Endodermal cell (in vitro differentiated cells): ENCODE measurements around the gene ZNF462. TPM values are rescaled to one million over a fixed set of nuclear protein-coding genes. Genes with fewer than 3 reads are reported as not detected.

Experiments
- DNase-seq: peaks from one replicate; pipeline ENCODE4 v3.0.0-alpha.2; 2017
- H3K27ac ChIP-seq: 2 replicates; pipeline ENCODE4 v1.5.1; 2013; ENCODE audit warnings: mild to moderate bottlenecking, low read depth, low read length, moderate library complexity
- H3K27me3 ChIP-seq: 2 replicates; pipeline ENCODE4 v1.6.1; 2013; ENCODE audit warnings: mild to moderate bottlenecking, low read length, moderate library complexity; ENCODE audit not compliant: insufficient read depth, control insufficient read depth, poor library complexity, severe bottlenecking
- H3K36me3 ChIP-seq: 2 replicates; pipeline ENCODE4 v1.7.0; 2013; ENCODE audit warnings: mild to moderate bottlenecking, low read length, moderate library complexity; ENCODE audit not compliant: control insufficient read depth, insufficient read depth
- H3K4me1 ChIP-seq: one replicate; pipeline ENCODE4 v1.7.0; 2013; ENCODE audit warnings: low read length; ENCODE audit not compliant: control insufficient read depth, insufficient read depth
- H3K4me3 ChIP-seq: 2 replicates; pipeline ENCODE4 v1.5.1; 2013; ENCODE audit warnings: mild to moderate bottlenecking, low read length, moderate library complexity
- H3K9ac ChIP-seq: 2 replicates; pipeline ENCODE4 v1.6.1; 2013; ENCODE audit warnings: mild to moderate bottlenecking, low read length, moderate library complexity; ENCODE audit not compliant: poor library complexity, severe bottlenecking; ENCODE audit errors: extremely low read depth
- H3K9me3 ChIP-seq: 2 replicates; pipeline ENCODE4 v1.6.1; 2013; ENCODE audit warnings: mild to moderate bottlenecking, low read length, moderate library complexity; ENCODE audit not compliant: control insufficient read depth
- H3K27ac Mint-ChIP-seq: 2 replicates; pipeline ENCODE4 v1.8.0; 2020; ENCODE audit warnings: mixed read lengths
- H3K27me3 Mint-ChIP-seq: 2 replicates; pipeline ENCODE4 v1.8.0; 2021; ENCODE audit warnings: mild to moderate bottlenecking, mixed read lengths; ENCODE audit not compliant: insufficient read depth
- H3K36me3 Mint-ChIP-seq: 2 replicates; pipeline ENCODE4 v1.8.0; 2020; ENCODE audit warnings: low read depth, mixed read lengths
- H3K4me1 Mint-ChIP-seq: 2 replicates; pipeline ENCODE4 v1.8.0; 2020; ENCODE audit warnings: mixed read lengths
- H3K4me3 Mint-ChIP-seq: 2 replicates; pipeline ENCODE4 v1.8.0; 2020; ENCODE audit warnings: mild to moderate bottlenecking, moderate library complexity, mixed read lengths
- H3K9me3 Mint-ChIP-seq: 2 replicates; pipeline ENCODE4 v1.8.0; 2020; ENCODE audit warnings: mild to moderate bottlenecking, mixed read lengths
- CTCF ChIP-seq: fragments of 200-600 bp; sonication (generic); conservative IDR thresholded peaks from 2 replicates; pipeline ENCODE4 v1.5.0; 2021; ENCODE audit warnings: antibody characterized with exemption, mild to moderate bottlenecking
- WGBS, 2 experiments: methylation state at CpG; one replicate each; pipeline versions ENCODE4 v1.1.5 to v1.1.7; 2013; ENCODE audit warnings: missing lambda C conversion rate in 2 of 2, mixed read lengths in 1 of 2; ENCODE audit not compliant: insufficient coverage in 1 of 2, insufficient read length in 1 of 2; 5-methylcytosine and 5-hydroxymethylcytosine counted together
- total RNA-seq, 2 donors: library from RNA; stranded (reverse); fragmentation: NEBNext Ultra II Directional in 1 of 2; extraction: Animal tissue kit (Norgen Biotek cat#: 25700) in 1 of 2; gene quantifications; 2 replicates in 1 of 2; 3 replicates in 1 of 2; pipeline ENCODE4 v1.2.1, GENCODE V29; 2021

ZNF462 gene
- total RNA-seq, 2 donors from 2014 or later: 68.2 to 88.4 TPM

GRCh38 chr9:106921341-106921899 lies 58.5 kb downstream of the ZNF462 start:
- peaks cover 52% of the 10 kb centered on the region for H3K36me3 ChIP-seq
- H3K9me3 ChIP-seq: no peaks in the 10 kb centered on the region
- H3K27ac ChIP-seq: peak overlapping the region; percentile 97
- H3K27me3 ChIP-seq: no peaks in the 10 kb centered on the region
- 65 to 72% methylated on average over 3 of the region's 3 CpGs for WGBS, 2 experiments
- no peak for TF ChIP-seq CTCF
- peaks cover 27% of the 10 kb centered on the region for H3K4me1 Mint-ChIP-seq
- peaks cover 18% of the 10 kb centered on the region for H3K4me1 ChIP-seq
- H3K4me3 Mint-ChIP-seq: peak overlapping the region; percentile 19
- peak; percentile 60 for DNase-seq
- H3K36me3 Mint-ChIP-seq: peaks cover 51% of the 10 kb centered on the region
- H3K27me3 Mint-ChIP-seq: no peaks in the 10 kb centered on the region
- H3K4me3 ChIP-seq: peak overlapping the region; percentile 72
- peak overlapping the region; percentile 39 for H3K9ac ChIP-seq
- no peaks in the 10 kb centered on the region for H3K9me3 Mint-ChIP-seq
- peak overlapping the region; percentile 96 for H3K27ac Mint-ChIP-seq

DNA sequence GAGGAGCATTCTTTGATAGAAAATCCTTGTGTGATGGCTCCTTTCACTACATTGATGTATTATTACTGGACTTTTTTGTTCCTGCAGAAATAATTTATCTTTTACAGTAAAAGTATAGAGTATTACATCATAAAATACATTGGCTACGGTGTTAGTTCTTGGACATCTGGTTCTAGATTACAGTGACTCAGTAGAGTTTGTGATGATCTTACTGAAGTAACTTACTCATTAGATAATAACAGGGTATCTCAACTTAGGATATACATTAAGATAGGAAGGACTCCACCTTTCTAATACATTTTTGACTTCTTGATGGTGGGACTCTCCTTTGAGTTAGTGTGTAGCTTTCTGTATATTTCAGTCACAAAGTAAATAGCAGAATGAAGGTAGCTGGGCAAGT lies 59.1 kb downstream of the ZNF462 start:
- TF ChIP-seq CTCF: no peak
- no peak overlapping the region for H3K27ac Mint-ChIP-seq
- Histone ChIP-seq H3K4me1 (peaks cover 17% of the 10 kb centered on the region), H3K9me3 (no peaks in the 10 kb centered on the region), H3K4me3 (no peak overlapping the region), H3K9ac (no peak overlapping the region), H3K27ac (peak overlapping the region; percentile 97), H3K27me3 (no peaks in the 10 kb centered on the region), H3K36me3 (peaks cover 56% of the 10 kb centered on the region)
- H3K4me1 Mint-ChIP-seq: peaks cover 21% of the 10 kb centered on the region
- peaks cover 56% of the 10 kb centered on the region for H3K36me3 Mint-ChIP-seq
- H3K4me3 Mint-ChIP-seq: no peak overlapping the region
- no peaks in the 10 kb centered on the region for H3K9me3 Mint-ChIP-seq
- DNase-seq: no peak
- WGBS, 2 experiments: no CpG with 5 or more reads among the region's 1 CpG
- no peaks in the 10 kb centered on the region for H3K27me3 Mint-ChIP-seq

DNA sequence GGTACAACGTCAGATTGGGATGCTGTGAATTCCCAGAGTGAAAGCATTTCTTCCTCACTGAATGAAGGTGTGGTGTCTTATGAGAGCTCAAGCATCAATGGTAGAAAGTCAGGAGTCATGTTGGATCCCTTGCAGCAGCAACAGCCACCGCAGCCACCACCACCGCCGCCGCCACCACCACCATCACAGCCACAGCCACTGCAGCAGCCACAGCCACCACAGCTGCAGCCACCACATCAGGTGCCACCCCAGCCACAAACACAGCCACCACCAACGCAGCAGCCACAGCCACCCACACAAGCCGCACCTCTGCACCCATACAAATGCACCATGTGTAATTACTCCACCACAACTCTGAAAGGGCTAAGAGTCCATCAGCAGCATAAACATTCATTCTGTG lies 62.4 kb downstream of the ZNF462 start:
- no peaks in the 10 kb centered on the region for H3K9me3 ChIP-seq
- H3K27ac ChIP-seq: no peak overlapping the region
- H3K4me3 Mint-ChIP-seq: no peak overlapping the region
- no peak overlapping the region for H3K27ac Mint-ChIP-seq
- 95 to 100% methylated on average over 1 to 7 of the region's 7 CpGs for WGBS, 2 experiments
- H3K36me3 Mint-ChIP-seq: peaks cover 73% of the 10 kb centered on the region
- no peak overlapping the region for H3K9ac ChIP-seq
- no peak for TF ChIP-seq CTCF
- peaks cover 17% of the 10 kb centered on the region for H3K4me1 Mint-ChIP-seq
- H3K27me3 ChIP-seq: no peaks in the 10 kb centered on the region
- H3K4me1 ChIP-seq: peaks cover 14% of the 10 kb centered on the region
- H3K27me3 Mint-ChIP-seq: no peaks in the 10 kb centered on the region
- H3K4me3 ChIP-seq: no peak overlapping the region
- no peaks in the 10 kb centered on the region for H3K9me3 Mint-ChIP-seq
- no peak for DNase-seq
- H3K36me3 ChIP-seq: peaks cover 81% of the 10 kb centered on the region
